Inflammatory macrophage treated with lipopolysaccharide for 4 hours (primary cell): Measurements from ENCODE around the gene ZNF385B.

Experiments
- DNase-seq: peaks from one replicate; pipeline ENCODE4 v3.0.0-alpha.2; 2020

ZNF385B gene

DNA sequence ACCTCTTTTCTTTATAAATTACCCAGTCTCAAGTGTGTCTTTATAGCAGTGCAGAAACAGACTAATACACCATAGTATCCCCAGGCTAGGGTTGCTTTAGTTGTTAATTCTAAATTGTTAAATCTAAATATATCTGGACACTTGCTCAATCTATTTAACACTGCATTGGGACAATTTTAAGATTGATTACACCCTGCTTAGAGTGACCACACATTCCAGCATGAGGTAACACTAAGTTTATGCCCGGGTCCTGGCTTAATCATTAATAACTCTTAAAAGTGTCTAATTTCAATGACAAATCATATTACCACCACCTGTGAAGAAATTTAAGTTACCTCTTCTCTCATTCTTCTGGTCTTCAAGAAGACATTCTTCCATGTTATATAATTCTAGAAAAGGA, 131.4 kb downstream of the ZNF385B start:
- no peak for DNase-seq

DNA sequence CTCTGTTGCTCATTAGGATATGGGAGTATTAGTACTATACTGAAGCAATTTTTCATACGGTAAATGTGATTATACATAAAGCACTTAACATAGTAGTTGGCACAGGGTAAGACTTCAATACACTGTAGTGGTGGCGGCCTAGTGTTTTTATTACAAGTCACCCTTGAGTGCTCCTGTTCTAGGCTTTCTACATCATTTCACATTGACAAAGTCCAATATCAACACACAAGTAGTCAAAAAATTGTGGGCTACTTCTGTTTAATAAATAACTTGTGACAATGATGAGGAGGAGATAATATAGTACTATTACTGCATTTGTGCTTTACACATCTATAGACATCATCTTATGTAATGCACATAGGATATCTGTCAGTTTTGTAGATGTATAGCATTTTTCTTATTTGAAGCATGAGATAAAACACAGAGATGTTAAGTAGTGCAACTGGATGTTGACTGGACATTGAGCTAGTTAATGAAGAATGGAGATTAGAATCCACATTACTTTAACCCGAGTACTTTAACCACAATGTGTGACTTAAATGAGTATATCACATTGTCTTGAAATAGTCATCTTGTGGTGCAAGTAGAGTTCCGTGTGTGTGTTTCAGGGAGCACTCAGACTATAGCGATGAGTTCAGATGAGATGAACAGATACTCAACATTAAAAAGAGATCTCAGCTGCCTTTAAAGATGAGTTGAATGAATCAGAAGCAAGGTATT, 134.8 kb downstream of the ZNF385B start:
- DNase-seq = no peak

DNA sequence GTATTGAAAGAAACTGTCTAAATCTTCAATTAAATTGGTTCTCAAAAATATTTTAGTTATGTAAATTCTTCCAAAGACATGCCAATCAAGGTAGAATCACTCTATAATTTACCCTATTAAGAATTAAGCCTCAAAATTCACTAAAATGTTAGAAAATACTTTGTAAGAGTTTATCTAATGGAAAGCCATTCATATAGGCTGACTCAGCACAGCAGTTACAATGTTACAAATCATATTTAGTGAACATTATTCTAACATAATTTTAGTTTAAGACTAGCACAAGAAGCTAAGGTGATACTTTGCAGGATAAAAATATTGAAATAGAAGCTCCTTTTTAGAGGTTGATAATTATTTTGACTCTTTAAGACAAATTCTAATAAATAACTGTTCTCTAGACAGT, 137.0 kb downstream of the ZNF385B start:
- DNase-seq = no peak

- DNase-seq = no peak
These were observed 141.1 kb downstream of the ZNF385B start for GRCh38 chr2:179720173-179720772.

GRCh38 chr2:179715871-179716270, 145.5 kb downstream of the ZNF385B start:
- no peak for DNase-seq

DNA sequence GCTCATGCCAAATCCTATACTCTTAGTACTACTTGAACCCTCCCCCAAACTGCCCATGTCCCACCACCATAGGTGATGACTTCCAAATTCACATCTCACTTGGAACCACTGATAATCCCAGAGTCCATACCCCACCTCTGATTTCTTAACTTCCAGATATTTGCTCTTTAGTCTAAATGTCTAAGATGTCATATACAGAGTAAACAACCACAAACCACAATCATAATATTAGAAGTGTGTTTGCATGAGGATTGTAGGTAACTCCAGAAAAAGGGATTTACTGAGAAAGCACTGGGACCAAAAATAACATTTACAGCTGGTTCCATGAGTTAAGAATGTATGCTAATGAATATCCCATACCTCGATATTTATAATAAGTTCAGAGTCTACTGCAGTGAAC, 146.2 kb downstream of the ZNF385B start:
- DNase-seq = no peak

- DNase-seq = no peak
These were observed 148.6 kb downstream of the ZNF385B start for GRCh38 chr2:179712825-179713224.

DNA sequence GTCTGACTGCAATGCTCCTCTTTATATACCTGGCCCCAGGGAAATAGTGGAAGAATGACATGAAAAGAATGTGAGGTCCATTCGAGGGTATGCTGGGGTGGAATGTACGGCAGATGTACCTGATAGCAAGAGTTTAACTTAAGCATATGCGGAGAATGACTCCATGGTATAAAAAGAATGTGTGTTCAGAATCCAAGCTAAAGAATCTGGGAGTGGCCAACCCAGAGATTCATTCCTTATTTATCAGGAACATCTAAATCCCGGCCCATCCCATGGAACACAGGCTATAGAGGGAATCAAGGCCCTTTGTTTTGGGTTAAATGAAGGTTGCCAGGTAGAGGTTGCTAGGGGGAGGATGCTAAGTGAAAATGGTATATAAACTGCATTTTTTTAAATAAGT, 150.0 kb downstream of the ZNF385B start:
- no peak for DNase-seq

DNA sequence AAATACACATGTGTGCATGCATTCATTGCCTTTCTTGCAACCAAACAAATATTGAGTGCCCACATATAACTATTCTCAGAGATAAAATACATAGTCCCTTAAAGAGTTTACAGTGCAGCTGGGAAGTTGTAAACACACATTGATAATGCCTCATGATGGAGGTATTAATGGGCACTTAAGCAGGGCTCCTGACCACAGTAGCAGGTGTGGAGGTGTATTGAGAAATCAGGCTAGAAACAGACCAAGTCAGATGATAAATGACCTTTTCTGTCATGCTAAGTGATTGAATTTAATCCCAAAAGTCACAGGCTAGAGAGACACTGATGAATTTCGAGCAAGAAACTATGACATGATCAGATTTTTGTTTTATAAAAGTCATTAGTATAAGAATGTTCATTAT, 157.7 kb downstream of the ZNF385B start:
- no peak for DNase-seq

DNA sequence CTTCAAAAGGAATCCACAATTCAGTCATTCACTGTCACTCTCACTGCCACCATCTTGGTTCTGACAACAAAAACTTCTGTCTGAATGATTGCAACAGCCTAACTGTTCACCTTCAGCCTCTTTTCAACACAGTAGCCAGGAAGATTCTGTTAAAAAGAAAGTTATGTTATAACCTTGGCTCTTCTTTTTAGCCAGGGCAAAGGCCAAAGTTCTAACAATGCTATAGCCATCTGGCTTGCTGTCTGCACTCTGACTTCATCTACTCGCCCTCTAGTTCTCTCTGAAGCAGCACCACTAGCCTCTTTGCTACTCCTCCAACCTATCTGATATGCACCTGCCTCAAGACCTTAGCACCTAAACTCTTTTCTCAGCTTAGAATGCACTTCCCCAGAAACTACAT, 158.5 kb downstream of the ZNF385B start:
- DNase-seq = no peak

- no peak for DNase-seq
These were observed 159.8 kb downstream of the ZNF385B start for GRCh38 chr2:179701524-179702110.

DNA sequence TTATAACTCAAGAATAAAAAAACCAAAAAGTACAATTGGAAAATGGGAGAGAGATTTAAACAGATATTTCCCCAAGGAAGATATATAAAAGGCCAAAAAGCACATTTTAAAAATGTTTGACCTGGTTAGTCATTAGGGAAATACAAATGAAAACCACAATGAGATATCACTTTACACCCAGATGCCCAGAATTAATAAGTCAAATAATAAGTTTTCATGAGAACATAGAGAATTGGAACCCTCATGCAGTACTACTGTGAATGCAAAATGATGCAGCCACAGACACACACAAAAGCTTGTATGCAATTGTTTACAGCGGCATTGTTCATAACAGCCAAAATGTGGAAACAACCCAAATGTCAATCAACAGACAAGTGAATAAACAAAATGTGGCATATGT, 165.9 kb downstream of the ZNF385B start:
- no peak for DNase-seq

GRCh38 chr2:179694963-179695362, 166.4 kb downstream of the ZNF385B start:
- DNase-seq = no peak

- no peak for DNase-seq
These were observed 168.8 kb downstream of the ZNF385B start for GRCh38 chr2:179692610-179693009.

DNA sequence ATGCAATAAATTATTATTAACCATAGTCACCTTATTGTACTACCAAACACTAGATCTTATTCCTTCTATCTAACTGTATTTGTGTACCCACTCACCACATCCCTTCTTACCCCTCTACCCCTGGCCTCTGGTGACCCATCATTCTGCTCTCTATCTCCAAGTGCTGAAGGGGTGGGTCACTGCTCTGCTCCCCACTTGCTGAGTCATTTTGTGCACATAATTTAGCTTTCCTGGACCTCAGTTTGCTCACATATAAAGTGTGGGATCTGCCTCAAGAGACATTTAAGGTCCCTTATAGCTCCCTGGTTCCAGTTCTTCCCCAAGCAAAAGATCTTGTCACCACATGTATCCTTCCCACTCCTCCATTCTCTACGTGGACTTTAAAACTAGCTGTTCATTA, 169.4 kb downstream of the ZNF385B start:
- no peak for DNase-seq

DNA sequence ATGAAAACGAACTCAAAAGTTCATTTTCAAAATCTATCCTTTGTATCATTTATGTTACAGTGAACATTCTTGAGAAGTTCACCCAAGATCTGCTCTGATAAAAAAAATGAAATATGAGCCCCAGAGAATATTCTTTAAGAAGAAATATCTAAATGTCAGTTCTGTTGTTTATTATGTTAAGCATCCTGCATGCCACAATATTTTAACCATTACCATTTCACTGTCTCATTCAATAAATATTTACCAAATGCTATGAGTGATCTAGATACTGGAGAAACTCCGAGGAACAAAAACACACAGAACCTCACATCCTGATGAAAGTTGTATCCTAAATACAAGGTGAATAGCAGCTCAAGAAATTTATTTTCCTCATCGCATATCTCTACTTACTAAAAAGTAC, 170.2 kb downstream of the ZNF385B start:
- DNase-seq = no peak

- DNase-seq = no peak
These were observed 174.6 kb downstream of the ZNF385B start for GRCh38 chr2:179686718-179687342.

DNA sequence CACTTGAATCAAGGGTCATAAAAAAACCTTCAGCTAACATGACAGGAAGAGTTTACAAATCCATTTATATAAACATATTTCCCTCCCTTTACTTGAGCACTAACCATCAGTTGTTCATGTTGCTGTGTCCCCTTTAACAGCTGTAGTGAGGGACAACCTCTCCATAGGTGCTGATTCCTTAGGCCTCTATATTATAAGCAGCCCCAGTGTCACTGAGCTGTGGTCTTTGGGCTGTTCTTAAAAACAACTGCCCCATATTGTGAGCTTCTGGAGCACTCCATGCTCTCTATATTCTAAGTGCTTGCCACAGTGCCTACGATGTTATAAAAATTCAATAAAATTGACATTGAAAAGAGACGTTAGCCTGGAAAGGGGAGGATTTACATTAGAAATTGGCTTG, 175.3 kb downstream of the ZNF385B start:
- DNase-seq = no peak

DNA sequence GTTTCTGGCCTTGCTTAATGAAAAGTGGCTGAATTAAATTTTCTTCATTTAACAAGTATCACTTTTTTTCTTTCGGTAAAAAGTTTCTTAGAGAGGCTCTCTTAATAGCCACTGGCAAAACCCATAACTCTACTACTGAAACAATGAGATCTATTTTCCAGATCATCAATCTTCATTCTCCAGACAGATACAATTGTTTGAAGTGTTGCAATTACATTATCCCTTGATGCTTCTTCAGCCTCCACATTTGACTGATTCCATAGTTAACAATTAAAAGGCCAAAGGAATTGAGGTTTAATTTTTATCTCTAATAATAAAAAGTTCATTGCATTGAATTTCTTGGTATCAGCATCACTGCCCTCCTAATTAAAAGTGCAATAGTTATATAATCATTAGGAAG, 176.3 kb downstream of the ZNF385B start:
- DNase-seq = no peak

- DNase-seq = no peak
These were observed 178.7 kb downstream of the ZNF385B start for GRCh38 chr2:179682756-179683155.

GRCh38 chr2:179677746-179678505, 183.5 kb downstream of the ZNF385B start:
- no peak for DNase-seq

DNA sequence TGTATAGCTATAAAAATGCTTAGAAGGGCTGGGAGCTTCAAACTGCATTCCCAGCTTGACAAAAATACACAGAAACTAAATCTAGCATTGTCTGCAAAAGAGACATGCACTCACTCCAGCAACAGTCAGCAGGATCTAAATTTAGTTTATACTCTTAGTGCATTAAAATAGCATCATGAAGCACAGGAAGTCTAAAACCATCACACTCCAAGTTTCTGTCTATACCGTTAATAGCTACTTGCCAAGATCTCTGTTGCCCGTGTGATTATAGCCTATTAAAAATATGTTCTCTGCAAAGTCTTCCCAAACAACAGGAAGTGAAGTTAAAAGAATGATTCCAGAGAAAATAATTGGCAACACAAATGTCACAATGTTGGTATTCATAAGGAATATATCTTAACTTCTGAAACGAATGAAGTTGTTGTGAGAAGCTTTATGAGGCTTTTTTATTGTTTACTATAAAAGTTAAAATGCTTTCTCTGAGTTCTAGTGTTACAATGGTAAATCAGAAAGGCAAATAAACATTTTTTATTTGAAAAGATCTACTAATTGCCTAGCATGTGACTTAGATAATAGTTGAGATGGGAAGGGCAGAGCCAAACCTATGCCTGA, 184.2 kb downstream of the ZNF385B start:
- DNase-seq = no peak

DNA sequence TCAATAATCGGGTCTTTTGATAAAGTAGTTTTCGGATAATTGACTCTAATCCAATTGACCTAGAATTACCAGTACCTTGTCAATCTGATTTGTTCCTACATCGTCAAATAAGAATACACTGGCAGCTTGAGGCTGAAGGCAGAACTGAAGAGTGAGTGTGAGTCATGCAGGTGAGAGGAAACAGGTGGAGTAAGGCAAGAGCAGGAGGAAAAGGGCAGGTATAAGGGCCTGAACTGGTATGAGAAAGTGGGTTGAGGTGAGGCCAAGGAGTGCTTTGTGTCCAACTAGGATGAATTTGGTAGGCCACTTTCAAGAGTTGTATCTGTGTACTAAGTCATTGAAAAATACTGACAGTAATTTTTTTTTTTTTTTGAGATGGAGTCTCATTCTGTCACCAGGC, 186.0 kb downstream of the ZNF385B start:
- no peak for DNase-seq
